ENCODE data around the gene ROBO1. TPM values are rescaled to one million over a fixed set of nuclear protein-coding genes. Genes with fewer than 3 reads are reported as not detected.

The ROBO1 gene
- polyA plus RNA-seq, 1 donor (not counting 4 experiments of a cell fraction or from before 2014, with no cell fraction given) = 27.1 TPM

- DNase-seq (ENCODE audit: low read depth, low spot score) (no peak), FAIRE-seq (no peak)
- Histone ChIP-seq H3K27ac (ENCODE audit: control insufficient read depth, insufficient read depth, low read length) (no peak overlapping the region), H2AFZ (ENCODE audit: control insufficient read depth, low read length) (no peak overlapping the region), H3K9me3 (ENCODE audit: control insufficient read depth, low read depth, low read length) (no peaks in the 10 kb centered on the region), H3K79me2 (ENCODE audit: control insufficient read depth, insufficient read depth, low read length) (no peaks in the 10 kb centered on the region), H3K4me3 (ENCODE audit: control insufficient read depth in 2 of 3, extremely low read depth in 1 of 3, insufficient read depth in 2 of 3, low read depth in 1 of 3, low read length in 3 of 3) (no peak overlapping the region), H3K9ac (ENCODE audit: control insufficient read depth, extremely low read depth, insufficient read depth, low read length) (no peak overlapping the region), H3K36me3 (ENCODE audit: control insufficient read depth in 2 of 2, extremely low read depth in 1 of 2, insufficient read depth in 2 of 2, low read length in 2 of 2) (no peaks in the 10 kb centered on the region), H3K4me2 (ENCODE audit: control insufficient read depth, extremely low read depth, insufficient read depth, low read depth, low read length) (no peak overlapping the region), H3K27me3 (ENCODE audit: control insufficient read depth, extremely low read depth, insufficient read depth, low read length) (no peaks in the 10 kb centered on the region), H3K9me1 (ENCODE audit: control insufficient read depth, extremely low read depth, insufficient read depth, low read length) (no peaks in the 10 kb centered on the region), H3K4me1 (ENCODE audit: control insufficient read depth, extremely low read depth, insufficient read depth, low read length) (peaks cover under 1% of the 10 kb centered on the region), H4K20me1 (ENCODE audit: control insufficient read depth, extremely low read depth, insufficient read depth, low read length) (no peaks in the 10 kb centered on the region)
- TF ChIP-seq, protein P1, sequence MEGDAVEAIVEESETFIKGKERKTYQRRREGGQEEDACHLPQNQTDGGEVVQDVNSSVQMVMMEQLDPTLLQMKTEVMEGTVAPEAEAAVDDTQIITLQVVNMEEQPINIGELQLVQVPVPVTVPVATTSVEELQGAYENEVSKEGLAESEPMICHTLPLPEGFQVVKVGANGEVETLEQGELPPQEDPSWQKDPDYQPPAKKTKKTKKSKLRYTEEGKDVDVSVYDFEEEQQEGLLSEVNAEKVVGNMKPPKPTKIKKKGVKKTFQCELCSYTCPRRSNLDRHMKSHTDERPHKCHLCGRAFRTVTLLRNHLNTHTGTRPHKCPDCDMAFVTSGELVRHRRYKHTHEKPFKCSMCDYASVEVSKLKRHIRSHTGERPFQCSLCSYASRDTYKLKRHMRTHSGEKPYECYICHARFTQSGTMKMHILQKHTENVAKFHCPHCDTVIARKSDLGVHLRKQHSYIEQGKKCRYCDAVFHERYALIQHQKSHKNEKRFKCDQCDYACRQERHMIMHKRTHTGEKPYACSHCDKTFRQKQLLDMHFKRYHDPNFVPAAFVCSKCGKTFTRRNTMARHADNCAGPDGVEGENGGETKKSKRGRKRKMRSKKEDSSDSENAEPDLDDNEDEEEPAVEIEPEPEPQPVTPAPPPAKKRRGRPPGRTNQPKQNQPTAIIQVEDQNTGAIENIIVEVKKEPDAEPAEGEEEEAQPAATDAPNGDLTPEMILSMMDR (optimal IDR thresholded peaks at IDR 0.05 in 1 of 3, IDR thresholded peaks at IDR 0.05 in 1 of 3, conservative IDR thresholded peaks at IDR 0.05 in 1 of 3; ENCODE audit: extremely low read depth in 1 of 3, insufficient read depth in 2 of 3, low read length in 3 of 3) = no peak
- dilution Hi-C loops (cut with MboI; ENCODE audit: extremely low pct_ligation_motif_present, low sequenced_read_pairs) = no loop called here
Measured at GRCh38 chr3:78799681-78800080, 968.1 kb downstream of the ROBO1 start.

DNA sequence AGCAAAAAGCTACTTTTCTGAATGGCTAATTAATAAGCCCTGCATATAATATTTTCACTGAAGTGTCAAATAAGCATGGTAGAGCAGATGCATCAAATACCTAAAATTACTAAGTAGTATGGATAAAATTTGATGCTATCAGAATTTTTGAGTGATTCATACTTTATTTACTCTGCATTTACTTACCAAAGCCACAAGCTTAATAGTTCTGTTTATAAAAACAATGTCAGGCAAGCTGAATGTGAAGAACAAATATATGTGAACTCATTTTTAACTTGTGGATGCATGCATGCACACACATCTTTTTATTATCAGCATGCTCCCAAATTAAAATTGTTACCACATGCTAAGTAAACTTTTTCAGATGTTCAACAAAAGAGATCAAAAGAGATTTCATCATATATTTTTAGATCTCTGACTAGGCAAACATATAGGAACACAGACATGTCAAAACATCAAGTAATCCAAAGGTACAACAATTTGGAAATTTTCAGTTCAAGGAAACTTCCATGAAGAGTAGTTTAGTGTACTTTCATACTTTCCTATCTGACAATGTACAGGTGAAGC, 969.4 kb downstream of the ROBO1 start:
- FAIRE-seq = no peak
- no peaks in the 10 kb centered on the region for H3K9me1 ChIP-seq (ENCODE audit: control insufficient read depth, extremely low read depth, insufficient read depth, low read length)
- DNase-seq (ENCODE audit: low read depth, low spot score) = no peak
- H3K4me2 ChIP-seq (ENCODE audit: control insufficient read depth, extremely low read depth, insufficient read depth, low read depth, low read length) = no peak overlapping the region
- H3K27me3 ChIP-seq (ENCODE audit: control insufficient read depth, extremely low read depth, insufficient read depth, low read length) = no peaks in the 10 kb centered on the region
- TF ChIP-seq EZH2 (IDR thresholded peaks at IDR 0.05; ENCODE audit: low read length) = no peak
- TF ChIP-seq, protein P1 (optimal IDR thresholded peaks at IDR 0.05 in 1 of 3, IDR thresholded peaks at IDR 0.05 in 1 of 3, conservative IDR thresholded peaks at IDR 0.05 in 1 of 3; ENCODE audit: extremely low read depth in 1 of 3, insufficient read depth in 2 of 3, low read length in 3 of 3) = no peak
- no peak overlapping the region for H3K9ac ChIP-seq (ENCODE audit: control insufficient read depth, extremely low read depth, insufficient read depth, low read length)
- dilution Hi-C loops (cut with MboI; ENCODE audit: extremely low pct_ligation_motif_present, low sequenced_read_pairs) = no loop called here
- no peak overlapping the region for H3K4me3 ChIP-seq (ENCODE audit: control insufficient read depth in 2 of 3, extremely low read depth in 1 of 3, insufficient read depth in 2 of 3, low read depth in 1 of 3, low read length in 3 of 3)
- H2AFZ ChIP-seq (ENCODE audit: control insufficient read depth, low read length) = no peak overlapping the region
- H4K20me1 ChIP-seq (ENCODE audit: control insufficient read depth, extremely low read depth, insufficient read depth, low read length) = no peaks in the 10 kb centered on the region
- no peaks in the 10 kb centered on the region for H3K36me3 ChIP-seq (ENCODE audit: control insufficient read depth in 2 of 2, extremely low read depth in 1 of 2, insufficient read depth in 2 of 2, low read length in 2 of 2)
- no peaks in the 10 kb centered on the region for H3K79me2 ChIP-seq (ENCODE audit: control insufficient read depth, insufficient read depth, low read length)
- H3K9me3 ChIP-seq (ENCODE audit: control insufficient read depth, low read depth, low read length) = no peaks in the 10 kb centered on the region
- no peak overlapping the region for H3K27ac ChIP-seq (ENCODE audit: control insufficient read depth, insufficient read depth, low read length)
- H3K4me1 ChIP-seq (ENCODE audit: control insufficient read depth, extremely low read depth, insufficient read depth, low read length) = no peaks in the 10 kb centered on the region
